Measurements from ENCODE around the gene IQCC.
"Not testable (repeated sequence)": the region's sequence is repeated elsewhere in the genome, so short reads cannot be mapped to it uniquely, and the experiment has no call there.

IQCC gene

DNA sequence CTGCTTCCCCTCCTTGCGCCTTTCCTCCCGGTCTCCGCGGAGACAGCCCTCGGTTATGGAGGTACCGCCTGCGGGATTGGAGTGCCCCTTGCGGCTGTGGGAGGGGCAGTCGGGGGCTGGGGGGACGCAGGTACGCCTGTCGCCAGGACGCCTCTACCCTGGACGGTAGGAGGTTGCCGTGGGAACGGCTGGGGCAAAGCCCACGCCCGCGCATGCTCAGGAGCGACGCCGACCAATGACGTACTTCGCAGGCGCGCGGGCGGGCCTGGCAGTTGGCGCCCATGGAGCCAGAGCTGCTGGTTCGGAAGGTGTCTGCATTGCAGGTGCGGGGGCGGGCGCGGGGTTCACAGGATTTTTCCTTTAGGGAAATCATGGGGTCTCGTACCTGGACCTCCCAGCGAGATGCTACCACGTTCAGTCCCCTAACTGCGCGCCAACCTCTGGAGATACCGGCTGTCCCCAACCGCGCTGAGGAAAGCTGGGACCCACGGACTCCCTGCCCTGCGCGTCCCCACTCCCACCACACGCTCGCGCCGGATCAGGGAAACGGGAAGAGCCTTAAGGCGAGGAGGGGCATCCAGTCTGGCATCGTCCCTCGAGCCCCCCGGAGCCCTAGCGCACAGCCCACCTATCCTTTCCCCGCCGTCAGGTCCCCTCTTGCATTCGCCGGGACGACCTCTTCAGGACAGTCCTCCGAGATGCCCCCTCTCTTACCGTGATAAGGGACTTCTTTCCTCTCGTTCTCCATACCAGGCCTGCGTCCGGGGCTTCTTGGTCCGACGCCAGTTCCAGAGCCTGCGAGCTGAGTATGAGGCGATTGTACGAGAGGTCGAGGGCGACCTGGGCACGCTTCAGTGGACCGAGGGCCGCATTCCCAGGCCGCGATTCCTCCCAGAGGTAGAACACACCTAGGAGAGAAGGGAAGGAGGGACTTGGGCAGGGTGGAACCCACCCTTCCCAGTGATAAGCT is at the start of gene IQCC:
TSS of gene IQCC (plus strand) at position 271 of the 970 bp plus-strand sequence. CDS start at position 282, 11 bp downstream.
- peak; percentile 62 to 74 (median 68) for DNase-seq

DNA sequence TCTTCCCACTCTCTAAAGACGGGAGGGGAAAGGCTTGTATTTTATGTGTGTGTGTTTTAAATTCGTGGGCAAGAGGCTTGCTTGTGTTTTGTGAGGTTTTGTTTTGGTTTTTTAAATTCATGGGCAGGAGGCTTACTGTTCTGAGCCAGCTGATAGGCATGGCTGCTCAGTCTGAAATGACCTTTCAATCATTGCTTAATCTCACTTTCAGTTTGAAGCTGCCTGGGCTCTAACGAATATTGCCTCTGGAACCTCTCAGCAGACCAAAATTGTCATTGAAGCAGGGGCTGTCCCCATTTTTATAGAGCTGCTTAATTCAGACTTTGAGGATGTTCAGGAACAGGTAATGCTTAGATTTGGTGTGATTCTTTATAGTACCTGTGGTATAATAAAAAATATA is 46.3 kb upstream of the IQCC start:
- no peak for DNase-seq

DNA sequence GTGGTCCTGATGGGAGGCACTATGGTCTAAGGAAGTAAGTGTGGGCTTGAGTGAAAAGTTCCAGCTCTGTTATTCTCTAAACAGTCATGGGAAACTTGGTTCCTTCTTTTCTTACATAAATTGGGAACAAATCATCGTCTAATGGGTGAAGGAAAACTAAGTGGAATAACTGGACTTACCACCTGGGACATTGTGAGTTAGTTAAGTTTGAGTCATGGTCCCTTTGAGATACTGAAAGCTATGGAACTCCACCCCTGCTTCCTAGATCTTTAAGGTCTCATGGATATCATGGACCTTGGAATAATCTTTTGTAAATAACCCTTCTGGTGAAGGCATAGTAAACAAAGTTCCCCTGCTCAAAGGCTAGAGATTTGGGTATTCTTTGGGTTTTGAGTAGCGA is 42.1 kb upstream of the IQCC start:
- DNase-seq, result no peak

DNA sequence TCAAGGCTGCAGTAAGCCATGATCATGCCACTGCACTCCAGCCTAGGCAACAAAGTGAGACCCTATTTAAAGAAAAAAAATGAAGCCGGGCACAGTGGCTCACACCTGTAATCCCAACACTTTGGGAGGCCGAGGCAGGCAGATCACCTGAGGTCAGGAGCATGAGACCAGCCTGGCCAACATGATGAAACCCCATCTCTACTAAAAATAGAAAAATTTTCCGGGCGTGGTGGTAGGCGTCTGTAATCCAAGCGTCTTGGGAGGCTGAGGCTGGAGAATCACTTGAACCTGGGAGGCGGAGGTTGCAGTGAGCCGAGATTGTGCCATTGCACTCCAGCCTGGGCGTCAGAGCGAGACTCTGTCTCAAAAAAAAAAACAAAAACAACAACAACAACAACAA is 39.8 kb upstream of the IQCC start:
- DNase-seq, result not testable (repeated sequence)

DNA sequence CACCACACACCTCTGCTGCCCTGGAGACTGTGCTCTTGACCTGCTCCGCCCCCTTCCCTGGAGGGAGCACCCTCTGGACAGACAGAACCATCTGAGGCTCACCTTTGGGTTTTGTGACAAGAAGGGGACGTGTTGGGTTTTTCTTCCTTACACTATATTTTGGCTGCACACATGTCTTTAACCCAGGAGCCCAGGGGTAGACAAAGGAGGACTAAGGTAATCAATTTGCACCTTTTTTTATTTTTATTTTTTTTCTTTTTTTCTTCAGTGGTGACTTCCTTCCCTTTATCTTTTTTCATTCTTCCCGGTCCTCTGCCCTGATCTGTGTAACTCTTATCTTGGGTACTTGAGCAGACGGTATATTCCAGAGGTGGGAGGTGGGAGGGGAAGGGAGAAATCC is 34.5 kb upstream of the IQCC start:
- no peak for DNase-seq

DNA sequence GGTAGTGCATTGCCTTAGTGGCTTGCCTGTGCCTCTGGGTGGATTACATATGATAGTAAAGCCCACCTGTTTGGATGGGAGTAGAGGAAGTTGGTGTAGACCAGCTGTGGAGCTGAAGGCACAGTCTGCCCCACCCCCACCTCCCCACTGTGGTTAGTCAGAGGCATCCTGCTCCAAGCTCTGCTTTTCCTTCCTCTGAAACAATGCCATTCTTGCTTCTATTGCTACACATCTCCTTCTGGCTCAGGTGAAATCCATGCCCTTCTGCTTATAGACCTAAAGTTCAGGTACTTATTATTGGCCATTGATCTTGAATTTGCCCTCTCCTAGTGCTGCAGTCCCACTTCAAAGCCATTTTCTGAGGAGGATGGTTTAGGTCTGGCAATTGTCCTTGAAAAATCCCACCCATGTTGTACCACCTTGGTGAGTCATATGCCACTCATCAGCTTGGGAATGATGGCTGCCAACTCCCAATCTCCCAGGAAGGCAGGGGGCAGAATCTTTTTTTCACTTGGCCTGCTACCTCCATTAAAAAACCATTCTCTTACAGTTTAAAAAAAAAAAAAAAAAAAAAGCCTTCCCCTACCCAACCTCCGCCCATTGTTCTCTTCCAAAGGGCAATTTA is 32.7 kb upstream of the IQCC start:
- no peak for DNase-seq

DNA sequence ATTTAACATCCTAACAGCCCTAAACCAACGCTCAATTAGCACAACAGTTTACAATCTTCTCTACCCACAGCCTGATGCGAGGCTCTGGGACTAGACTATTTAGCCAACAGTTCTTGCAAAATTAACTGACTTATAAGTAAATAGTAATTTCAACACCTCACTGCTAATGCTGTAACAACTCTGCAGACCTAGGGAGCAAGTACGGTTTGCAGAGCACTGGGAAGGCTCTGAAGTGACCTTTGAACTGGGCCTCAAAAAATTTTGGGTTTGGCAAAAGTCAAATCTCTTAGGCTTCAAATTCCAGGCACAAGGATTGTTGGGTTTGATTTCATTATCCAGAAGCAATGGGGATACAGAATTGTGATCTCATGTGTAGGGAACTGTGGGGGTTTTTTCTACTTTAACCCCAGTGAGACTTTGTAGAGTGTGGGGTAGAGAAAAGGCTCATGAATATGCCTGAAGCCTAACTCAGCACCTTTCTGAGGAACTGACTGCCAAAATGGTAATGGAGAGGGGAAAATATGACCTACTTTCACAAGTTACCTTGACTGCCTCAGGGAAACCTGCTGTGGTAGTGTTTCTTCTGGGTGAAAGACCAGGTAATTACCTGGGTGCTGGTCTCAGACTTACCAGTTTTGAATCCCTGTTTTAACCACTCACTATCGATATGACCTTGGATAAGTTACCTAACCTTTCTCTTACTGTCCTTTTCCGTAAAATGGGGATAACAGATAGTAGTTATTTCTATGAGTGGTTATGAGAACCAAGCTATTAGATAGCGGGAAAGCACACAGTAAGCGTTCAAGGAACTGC is 26.9 kb upstream of the IQCC start:
- no peak for DNase-seq

DNA sequence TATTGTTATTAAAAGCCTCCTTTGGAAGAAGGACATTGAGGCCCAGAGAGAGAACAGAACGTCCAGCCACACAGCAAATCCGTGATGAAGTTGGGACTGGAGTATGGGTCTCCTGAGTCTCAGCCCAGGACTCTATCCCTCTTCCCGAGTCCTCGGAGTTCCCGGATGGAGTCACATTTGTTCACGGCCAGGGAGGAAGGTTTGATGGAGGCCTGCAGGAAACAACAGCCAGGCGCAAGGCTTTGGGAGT is 26.4 kb upstream of the IQCC start:
- DNase-seq, result no peak

DNA sequence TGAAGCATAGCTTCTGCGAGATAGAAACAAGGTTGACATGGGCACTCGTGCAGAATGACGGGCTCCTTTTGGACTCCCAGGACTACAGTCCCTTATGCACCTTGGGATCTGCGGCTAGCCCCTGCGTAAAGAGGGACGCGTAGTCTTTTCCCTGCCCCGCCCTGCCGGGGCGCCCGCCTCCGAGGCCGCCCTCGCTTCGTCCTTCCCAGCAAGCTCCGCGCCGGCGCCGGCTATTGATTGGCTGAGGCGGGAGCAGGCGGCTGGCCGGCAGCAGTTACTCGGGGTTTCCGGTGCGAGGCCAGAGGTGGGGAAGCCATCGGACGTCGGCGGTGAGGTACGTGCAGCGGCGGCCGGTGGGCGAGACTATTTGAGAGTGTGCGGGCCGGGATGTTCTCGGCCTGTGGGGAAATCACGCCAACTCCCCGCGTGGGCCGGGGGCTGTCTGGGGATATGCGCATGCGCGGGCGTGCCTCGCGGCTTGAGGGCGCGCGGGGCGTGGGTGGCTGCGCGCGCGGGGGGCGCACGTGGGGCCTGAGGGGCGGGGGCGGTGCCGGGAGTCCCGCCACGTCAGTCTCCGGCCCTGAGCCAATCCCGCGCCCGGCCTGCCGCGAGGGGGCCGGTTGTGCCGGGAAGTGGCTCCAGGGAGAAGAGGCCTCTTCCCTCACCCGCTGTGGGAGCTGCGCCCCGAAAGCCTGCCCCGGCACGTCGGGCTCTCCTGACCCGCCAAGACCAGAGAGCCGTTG is 25.9 kb upstream of the IQCC start, which contains the start of gene TXLNA:
TSS of gene TXLNA (plus strand) at position 233 of the 743 bp plus-strand sequence. CDS start 671 bp downstream, outside the sequence.
- DNase-seq, result peak; percentile 80 to 88 (median 84)

DNA sequence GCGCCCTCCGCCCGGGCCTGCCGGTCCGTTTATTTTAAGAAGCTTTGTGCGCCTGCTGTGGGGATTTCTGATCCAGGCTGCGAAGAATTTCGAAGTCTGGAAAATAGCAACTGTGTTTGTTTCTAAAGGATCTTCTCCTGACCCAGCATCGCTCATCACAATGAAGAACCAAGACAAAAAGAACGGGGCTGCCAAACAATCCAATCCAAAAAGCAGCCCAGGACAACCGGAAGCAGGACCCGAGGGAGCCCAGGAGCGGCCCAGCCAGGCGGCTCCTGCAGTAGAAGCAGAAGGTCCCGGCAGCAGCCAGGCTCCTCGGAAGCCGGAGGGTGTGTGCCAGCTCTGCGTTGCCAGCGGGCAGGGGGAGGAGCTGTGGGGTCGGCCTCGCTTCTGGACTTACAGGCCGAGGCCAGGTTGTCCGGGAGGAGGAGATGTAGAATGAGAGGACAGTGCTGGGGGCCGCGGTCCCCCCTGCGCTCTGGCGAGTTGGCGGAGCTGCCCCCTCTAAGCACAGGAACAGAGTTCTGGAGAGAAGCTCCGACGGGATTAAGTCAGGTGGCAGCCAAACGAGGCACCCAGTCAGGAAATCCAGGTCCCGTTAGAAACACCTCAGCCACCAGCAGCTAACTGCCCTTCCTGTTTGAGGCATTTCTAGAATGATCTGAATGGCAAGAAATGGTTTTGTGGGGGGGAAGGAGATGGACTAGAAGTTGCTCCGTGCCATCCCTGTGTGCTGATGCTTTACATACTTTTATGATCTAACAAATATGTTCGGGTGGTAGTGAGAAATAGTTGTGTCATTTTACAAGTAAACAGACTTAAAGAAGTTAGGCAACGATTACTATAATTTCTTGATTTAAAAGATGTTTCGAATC is 25.0 kb upstream of the IQCC start:
- peak in 1 of 4 experiments; percentile 19 for DNase-seq

DNA sequence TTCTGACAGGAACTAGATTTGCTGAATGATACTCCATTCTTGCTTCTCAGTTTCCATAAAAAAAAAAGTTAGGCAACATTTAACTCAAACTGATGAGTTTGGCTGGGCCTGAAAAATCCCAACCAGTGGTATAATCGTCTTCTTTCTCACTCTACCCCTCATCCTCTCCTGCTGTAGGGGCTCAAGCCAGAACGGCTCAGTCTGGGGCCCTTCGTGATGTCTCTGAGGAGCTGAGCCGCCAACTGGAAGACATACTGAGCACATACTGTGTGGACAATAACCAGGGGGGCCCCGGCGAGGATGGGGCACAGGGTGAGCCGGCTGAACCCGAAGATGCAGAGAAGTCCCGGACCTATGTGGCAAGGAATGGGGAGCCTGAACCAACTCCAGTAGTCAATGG is 24.4 kb upstream of the IQCC start:
- DNase-seq, result no peak

DNA sequence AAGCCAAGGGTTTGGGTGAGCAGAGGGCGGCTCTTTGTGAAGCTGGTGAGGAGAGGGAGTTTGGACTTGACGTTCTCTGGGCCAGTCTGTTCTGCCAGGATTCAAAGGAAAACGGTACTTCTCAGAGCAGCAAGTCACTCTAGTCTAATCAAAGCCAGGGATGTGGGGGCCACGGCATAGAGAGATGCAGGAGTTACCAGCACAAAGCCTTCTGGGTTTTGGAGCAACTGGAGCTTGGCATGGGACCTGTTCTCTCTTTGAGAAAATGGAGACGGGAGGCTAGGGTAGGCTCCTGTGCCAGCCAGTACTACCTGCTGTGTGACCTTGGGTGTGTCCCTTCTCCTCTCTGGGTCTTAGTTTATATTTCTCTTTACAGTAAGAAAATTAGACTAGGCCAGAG is 23.9 kb upstream of the IQCC start:
- no peak for DNase-seq

DNA sequence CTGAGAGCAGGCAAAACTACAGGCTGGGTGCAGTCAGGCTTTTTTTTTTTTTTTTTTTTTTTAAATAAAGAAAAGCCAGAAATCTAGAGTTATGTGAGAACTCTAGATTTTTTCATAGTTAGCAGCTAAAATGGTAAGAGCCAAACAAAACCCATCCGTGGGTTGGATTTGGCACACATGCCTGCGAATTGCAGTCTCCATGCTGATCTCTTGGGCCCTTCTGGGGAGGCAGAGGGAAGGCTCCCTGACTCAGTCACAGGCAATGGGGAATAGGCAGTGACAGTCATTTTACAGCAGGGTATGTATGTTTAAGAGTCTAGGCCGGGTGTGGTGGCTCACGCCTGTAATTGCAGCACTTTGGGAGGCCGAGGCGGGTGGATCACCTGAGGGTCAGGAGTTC is 23.4 kb upstream of the IQCC start:
- DNase-seq, result no peak

DNA sequence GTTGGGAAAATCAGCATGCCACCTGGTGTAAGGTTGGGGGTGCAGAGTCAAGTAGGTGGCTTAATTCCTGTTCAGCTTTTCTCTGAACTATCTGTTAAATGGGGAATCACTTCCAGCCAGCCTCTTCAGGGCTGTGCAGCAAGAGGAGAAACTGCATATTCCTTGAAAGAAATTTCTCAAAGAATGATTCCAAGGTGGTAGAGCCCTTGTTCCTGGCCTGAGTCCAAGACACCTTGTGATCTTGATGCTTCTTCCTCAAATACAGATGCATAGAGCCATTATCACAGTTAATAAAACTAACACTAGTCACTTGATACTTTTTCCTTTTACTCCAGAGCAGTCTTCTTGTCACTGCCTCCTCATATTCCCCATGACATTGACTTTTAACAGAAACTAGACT is 20.8 kb upstream of the IQCC start:
- no peak for DNase-seq

DNA sequence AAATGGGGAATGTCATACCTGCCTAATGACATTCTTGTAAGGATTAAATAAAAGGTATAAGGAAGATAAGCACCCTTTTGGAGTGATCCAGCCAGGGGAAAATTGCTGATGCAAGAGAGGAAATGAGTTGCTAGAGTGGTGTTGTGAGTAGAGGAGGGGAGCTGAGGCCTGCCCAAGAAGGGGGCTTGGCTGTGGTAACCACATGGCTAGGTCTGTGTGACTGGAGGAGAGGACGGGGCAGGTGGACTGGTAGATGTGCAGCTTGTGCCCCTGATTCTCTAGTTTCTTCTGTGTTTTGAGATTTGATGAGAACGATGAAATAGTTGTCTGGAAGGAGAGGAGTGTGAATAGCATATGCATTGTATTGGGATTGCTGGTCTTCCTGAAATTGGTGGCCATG is 19.4 kb upstream of the IQCC start:
- no peak for DNase-seq

DNA sequence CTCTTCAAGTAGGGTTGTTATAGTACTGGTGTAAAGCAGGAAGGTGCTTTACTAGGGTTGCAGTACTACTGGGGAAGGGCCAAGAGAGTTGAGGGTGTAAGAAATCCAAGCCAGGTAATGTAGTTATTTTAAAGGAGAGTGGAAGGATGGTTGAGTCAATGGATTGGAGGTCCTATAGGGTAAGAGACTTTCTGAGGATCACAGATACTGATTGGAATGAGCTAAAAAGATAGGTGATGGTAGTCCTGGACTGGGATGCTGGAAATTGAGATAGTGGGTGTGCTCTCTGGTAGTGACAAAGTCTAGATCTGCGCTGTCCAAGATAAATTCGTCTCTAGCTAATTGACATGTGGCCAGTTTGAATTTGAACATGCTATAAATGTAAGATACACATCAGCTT is 19.0 kb upstream of the IQCC start:
- DNase-seq, result no peak

DNA sequence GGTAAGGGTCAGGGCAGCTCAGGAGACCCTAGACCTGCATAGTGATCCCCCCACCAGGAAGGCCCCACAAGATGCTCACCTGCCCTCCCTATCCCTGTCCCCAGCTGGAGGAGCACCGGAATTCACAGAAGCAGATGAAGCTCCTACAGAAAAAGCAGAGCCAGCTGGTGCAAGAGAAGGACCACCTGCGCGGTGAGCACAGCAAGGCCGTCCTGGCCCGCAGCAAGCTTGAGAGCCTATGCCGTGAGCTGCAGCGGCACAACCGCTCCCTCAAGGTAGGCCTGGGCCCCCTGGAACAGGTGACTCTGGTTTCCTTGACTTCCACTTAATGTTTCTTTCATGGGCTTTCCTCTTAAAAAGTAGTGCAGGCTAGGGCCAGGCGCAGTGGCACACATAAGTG is 17.6 kb upstream of the IQCC start:
- no peak for DNase-seq

DNA sequence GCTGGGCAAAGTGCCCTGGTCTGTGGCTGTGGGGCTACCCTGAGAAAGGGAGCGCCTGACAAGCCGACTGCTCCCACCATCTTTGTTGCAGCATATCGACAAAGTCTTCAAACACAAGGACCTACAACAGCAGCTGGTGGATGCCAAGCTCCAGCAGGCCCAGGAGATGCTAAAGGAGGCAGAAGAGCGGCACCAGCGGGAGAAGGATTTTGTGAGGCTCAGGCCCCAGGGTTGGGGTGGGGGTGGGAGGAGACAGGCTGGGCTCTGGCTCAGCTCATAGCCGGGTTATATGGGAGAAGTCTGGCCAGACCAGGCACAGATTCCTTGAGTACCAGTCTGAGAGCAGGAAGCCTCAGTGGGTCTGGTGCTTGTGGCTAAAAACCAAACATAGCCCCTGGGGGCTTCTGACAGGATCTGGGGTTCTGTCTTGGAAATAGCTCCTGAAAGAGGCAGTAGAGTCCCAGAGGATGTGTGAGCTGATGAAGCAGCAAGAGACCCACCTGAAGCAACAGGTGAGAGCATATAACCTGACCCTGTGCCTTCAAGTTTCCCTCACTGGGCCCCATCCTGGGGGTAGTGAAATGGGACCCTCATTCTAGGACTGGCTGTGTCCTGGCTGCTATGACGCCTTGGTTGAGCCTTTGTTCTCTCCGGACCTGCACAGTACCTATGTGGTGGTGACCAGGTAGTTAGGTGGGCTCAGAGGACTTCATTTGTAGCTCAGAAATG is 13.1 kb upstream of the IQCC start:
- DNase-seq, result no peak

DNA sequence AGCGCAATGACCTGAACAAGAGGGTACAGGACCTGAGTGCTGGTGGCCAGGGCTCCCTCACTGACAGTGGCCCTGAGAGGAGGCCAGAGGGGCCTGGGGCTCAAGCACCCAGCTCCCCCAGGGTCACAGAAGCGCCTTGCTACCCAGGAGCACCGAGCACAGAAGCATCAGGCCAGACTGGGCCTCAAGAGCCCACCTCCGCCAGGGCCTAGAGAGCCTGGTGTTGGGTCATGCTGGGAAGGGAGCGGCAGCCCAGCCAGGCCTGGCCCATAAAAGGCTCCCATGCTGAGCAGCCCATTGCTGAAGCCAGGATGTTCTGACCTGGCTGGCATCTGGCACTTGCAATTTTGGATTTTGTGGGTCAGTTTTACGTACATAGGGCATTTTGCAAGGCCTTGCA is 10.5 kb upstream of the IQCC start:
- DNase-seq, result no peak

DNA sequence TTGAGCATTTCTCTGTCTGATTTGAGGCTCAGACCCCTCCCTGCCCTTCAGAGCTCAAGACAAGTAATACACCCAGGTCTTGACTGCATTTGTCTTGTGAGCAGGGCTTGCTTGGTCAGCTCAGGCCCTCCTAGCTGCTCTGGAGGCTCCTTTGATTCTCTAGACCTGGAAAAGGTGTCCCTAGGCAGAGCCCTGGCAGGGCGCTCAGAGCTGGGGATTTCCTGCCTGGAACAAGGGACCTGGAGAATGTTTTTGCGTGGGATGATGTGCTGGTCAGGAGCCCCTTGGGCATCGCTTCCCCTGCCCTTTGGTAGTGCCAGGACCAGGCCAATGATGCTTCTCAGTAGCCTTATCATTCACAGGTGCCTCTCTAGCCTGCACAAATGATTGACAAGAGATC is 9.9 kb upstream of the IQCC start:
- DNase-seq, result no peak
